Right lobe of liver (tissue), 6 donors: ENCODE data around the gene STAT4. TPM values are rescaled to one million over a fixed set of nuclear protein-coding genes. Genes with fewer than 3 reads are reported as not detected.
A peak's percentile ranks its signal among the peaks of the same experiment; 100 is the strongest.

Source experiments
- ATAC-seq, 4 donors: fragments of 200-7000 bp; cut with Tn5 transposase; one replicate each; pipeline ENCODE4 v1.9.1; 2020; ENCODE audit warnings: mild to moderate bottlenecking in 4 of 4, moderate library complexity in 4 of 4
- DNase-seq, 3 donors: peaks; one replicate each; pipeline ENCODE4 v3.0.0-alpha.2; 2020
- H3K27ac ChIP-seq, 3 donors: fragments of 200-600 bp; one replicate each; pipeline ENCODE4 v1.8.0; 2022
- H3K27me3 ChIP-seq, 2 donors: fragments of 200-600 bp; one replicate each; pipeline ENCODE4 v1.8.0; 2022
- H3K36me3 ChIP-seq, 4 donors: fragments of 200-600 bp; sonication (generic) in 1 of 4; one replicate each; pipeline versions ENCODE4 v1.5.1 to v1.8.0; 2017 to 2022; ENCODE audit warnings: control low read depth in 1 of 4
- H3K4me1 ChIP-seq, 4 donors: fragments of 200-600 bp; sonication (generic) in 1 of 4; one replicate each; pipeline versions ENCODE4 v1.5.1 to v1.8.0; 2017 to 2022; ENCODE audit warnings: control low read depth in 1 of 4
- H3K4me3 ChIP-seq, 3 donors: fragments of 200-600 bp; one replicate each; pipeline ENCODE4 v1.8.0; 2022
- H3K9me3 ChIP-seq, 4 donors: fragments of 200-600 bp; sonication (generic) in 1 of 4; one replicate each; pipeline versions ENCODE4 v1.5.1 to v1.8.0; 2017 to 2022; ENCODE audit warnings: control low read depth in 1 of 4
- CTCF ChIP-seq, 4 donors: fragments of 200-600 bp in 3 of 4; fragments of 450-650 bp in 1 of 4; IDR thresholded peaks; one replicate each; pipeline versions ENCODE4 v1.5.1 to v1.8.0; 2016 to 2022; ENCODE audit warnings: antibody characterized with exemption in 4 of 4, mild to moderate bottlenecking in 2 of 4
- POLR2A ChIP-seq: fragments of 450-650 bp; IDR thresholded peaks from one replicate; pipeline ENCODE4 v1.6.1; 2017; ENCODE audit warnings: antibody characterized with exemption, mild to moderate bottlenecking
- WGBS: methylation state at CpG from one replicate; pipeline ENCODE4 v1.1.6; 2018; ENCODE audit warnings: low coverage, low lambda C conversion rate; ENCODE audit not compliant: insufficient coverage; ENCODE audit errors: missing lambda C conversion rate; 5-methylcytosine and 5-hydroxymethylcytosine counted together
- intact Hi-C, 2 donors: fragments of 100-400 bp; cut with DNase I; formaldehyde crosslinking; loops; one replicate each; pipeline versions ENCODE4 v1.11.2 to v1.14.1; 2022
- long read RNA-seq: library from polyadenylated mRNA; unstranded; transcript quantifications from one replicate; pipeline ENCODE4 v2.0.0, GENCODE V29; 2019
- total RNA-seq, 6 experiments: library from RNA; depleted of rRNA in 2 of 6; stranded (reverse); fragments of >200 nt in 2 of 6; fragmentation: NEBNext Ultra II Directional in 3 of 6; extraction: Animal tissue kit (Norgen Biotek cat#: 25700) in 3 of 6; gene quantifications; one replicate each; pipeline versions ENCODE4 v1.1.0 to v1.2.4, GENCODE V29; 2016 to 2023
- donor health status: DM: no; HTN: yes; CAD: no.
- donor health status: DM: no; HTN: no; CAD: no.
- donor health status: DM: no; HTN: no; CAD: no.
- donor health status: DM: no; HTN: yes; CAD: no.
- donor health status: DM: no; HTN: yes; CAD: no.

Gene STAT4, protein sequence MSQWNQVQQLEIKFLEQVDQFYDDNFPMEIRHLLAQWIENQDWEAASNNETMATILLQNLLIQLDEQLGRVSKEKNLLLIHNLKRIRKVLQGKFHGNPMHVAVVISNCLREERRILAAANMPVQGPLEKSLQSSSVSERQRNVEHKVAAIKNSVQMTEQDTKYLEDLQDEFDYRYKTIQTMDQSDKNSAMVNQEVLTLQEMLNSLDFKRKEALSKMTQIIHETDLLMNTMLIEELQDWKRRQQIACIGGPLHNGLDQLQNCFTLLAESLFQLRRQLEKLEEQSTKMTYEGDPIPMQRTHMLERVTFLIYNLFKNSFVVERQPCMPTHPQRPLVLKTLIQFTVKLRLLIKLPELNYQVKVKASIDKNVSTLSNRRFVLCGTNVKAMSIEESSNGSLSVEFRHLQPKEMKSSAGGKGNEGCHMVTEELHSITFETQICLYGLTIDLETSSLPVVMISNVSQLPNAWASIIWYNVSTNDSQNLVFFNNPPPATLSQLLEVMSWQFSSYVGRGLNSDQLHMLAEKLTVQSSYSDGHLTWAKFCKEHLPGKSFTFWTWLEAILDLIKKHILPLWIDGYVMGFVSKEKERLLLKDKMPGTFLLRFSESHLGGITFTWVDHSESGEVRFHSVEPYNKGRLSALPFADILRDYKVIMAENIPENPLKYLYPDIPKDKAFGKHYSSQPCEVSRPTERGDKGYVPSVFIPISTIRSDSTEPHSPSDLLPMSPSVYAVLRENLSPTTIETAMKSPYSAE
- 1 to 10 TPM in 5 of 6 experiments, under 1 TPM in 1; 0.90 to 6.1 (median 3.2) TPM for total RNA-seq
- long read RNA-seq = 0 reads

DNA sequence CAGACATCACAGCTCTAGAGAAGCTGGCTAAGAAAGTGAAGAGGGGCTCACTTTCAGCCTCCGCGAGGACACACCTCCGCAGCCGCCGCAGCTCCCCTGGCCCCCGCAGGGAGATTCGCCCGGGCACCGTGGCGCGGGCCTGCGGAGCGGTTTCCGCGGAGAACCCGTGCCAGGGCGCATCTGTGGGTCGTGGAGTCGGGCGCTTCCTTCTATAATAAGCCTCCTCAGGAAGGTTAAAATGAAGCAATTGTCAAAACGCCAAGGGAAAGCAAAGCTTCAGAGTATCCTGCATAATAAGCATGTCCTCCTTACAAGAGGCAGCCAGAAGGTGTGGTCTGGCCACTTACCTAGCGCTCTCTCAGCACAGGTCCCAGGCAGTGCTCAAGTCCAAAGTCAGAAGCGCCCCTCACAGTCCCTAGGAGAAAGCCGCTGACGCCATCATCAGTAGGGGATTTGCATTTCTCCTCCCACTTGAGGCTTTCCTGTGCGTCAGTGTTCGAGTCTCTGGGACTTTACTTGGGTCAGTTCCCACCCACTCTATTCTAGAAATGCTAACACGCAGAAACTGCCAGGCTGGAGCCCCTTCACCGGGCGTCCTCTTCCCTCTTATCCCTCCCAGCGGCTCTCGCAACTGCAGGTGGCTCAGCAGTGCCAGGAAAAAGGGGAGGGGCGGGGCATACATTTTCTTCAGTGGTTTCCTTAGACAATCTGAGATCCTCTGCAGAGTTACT, at the start of gene STAT4:
TSS of gene STAT4 (minus strand) at position 395 of the 731 bp plus-strand sequence. CDS start 2,791 bp downstream, outside the sequence.
- H3K4me1 ChIP-seq = peaks cover 0 to 7% (median 0%) of the 10 kb centered on the region in 4 donors
- TF ChIP-seq POLR2A (peak; percentile 65), CTCF (IDR thresholded peaks at IDR 0.05) (no peak)
- H3K36me3 ChIP-seq = no peaks in the 10 kb centered on the region
- H3K9me3 ChIP-seq = no peaks in the 10 kb centered on the region
- no peaks in the 10 kb centered on the region for H3K27me3 ChIP-seq
- H3K4me3 ChIP-seq = peak within 1 kb of the TSS; percentile 45 to 61 (median 58)
- intact Hi-C loops = loop anchor here in 1 of 2 donors (10.0 kb wide), 1 partner anchor 96 kb away; no protein-coding TSS in a partner anchor
- WGBS = 8% methylated on average over 16 of the region's 33 CpGs
- peak; percentile 76 to 83 (median 80) for ATAC-seq
- H3K27ac ChIP-seq = peak within 1 kb of the TSS; percentile 5 to 45 (median 41)
- DNase-seq = peak in 2 of 3 donors; percentile 48 to 63

GRCh38 chr2:191199929-191200512, 49.2 kb upstream of the STAT4 start:
- Histone ChIP-seq H3K27me3 (no peaks in the 10 kb centered on the region), H3K36me3 (no peaks in the 10 kb centered on the region), H3K4me1 (no peaks in the 10 kb centered on the region), H3K9me3 (no peaks in the 10 kb centered on the region), H3K4me3 (no peak overlapping the region), H3K27ac (no peak overlapping the region)
- intact Hi-C loops = no loop called here
- DNase-seq (no peak), ATAC-seq (no peak)
- WGBS = 86% methylated on average over 5 of the region's 6 CpGs
- TF ChIP-seq CTCF (IDR thresholded peaks at IDR 0.05) (no peak), POLR2A (no peak)

GRCh38 chr2:191198271-191198670, 47.5 kb upstream of the STAT4 start:
- ATAC-seq (peak in 1 of 4 donors; percentile 20), DNase-seq (no peak)
- intact Hi-C loops = no loop called here
- H3K9me3 ChIP-seq = no peaks in the 10 kb centered on the region
- WGBS = 80% methylated on average over 4 of the region's 4 CpGs
- no peak overlapping the region for H3K27ac ChIP-seq
- H3K36me3 ChIP-seq = no peaks in the 10 kb centered on the region
- TF ChIP-seq CTCF (IDR thresholded peaks at IDR 0.05) = no peak
- TF ChIP-seq POLR2A = no peak
- H3K4me3 ChIP-seq = no peak overlapping the region
- no peaks in the 10 kb centered on the region for H3K4me1 ChIP-seq
- H3K27me3 ChIP-seq = no peaks in the 10 kb centered on the region

- Histone ChIP-seq H3K27ac (no peak overlapping the region), H3K4me1 (no peaks in the 10 kb centered on the region), H3K36me3 (no peaks in the 10 kb centered on the region), H3K9me3 (no peaks in the 10 kb centered on the region), H3K4me3 (no peak overlapping the region), H3K27me3 (no peaks in the 10 kb centered on the region)
- TF ChIP-seq CTCF (IDR thresholded peaks at IDR 0.05) (no peak), POLR2A (no peak)
- DNase-seq (no peak), ATAC-seq (no peak)
- WGBS = 97% methylated on average over 3 of the region's 3 CpGs
- intact Hi-C loops = no loop called here
These were observed 46.3 kb upstream of the STAT4 start for GRCh38 chr2:191197096-191197495.
